GM19025 (cell line): ENCODE results near the gene TSSK6.

Experiments used
- ATAC-seq: cut with Tn5 transposase; IDR thresholded peaks from one replicate; pipeline ENCODE4 v1.9.1; 2021; ENCODE audit warnings: mild to moderate bottlenecking, low read depth, moderate library complexity; ENCODE audit not compliant: unreplicated experiment

The TSSK6 gene

DNA sequence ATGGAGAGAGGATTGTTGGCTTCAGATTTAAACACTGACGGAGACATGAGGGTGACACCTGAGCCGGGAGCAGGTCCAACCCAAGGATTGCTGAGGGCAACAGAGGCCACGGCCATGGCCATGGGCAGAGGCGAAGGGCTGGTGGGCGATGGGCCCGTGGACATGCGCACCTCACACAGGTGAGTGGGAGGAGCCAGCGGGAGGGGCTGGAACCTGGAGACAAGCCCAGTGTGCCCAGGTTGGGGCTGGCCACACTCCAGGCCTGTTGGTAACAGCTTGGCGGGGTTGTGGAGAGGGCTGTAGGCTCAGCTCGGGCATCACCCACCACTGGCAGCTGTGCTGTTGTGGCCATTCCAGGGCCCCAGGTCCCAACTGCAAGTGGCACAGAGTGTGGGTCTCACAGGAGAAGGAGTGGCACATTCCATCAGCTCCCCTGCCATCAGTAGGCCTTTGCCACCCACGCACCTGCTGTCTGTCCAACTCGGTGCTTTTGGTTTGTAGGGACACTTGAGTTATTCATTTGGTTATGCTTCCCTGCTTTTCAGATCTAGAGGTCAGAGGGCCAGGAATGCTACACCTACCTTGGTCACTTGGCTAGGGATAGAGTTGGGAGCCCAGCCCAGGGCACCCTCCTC lies 49.8 kb downstream of the TSSK6 start:
- no peak for ATAC-seq

DNA sequence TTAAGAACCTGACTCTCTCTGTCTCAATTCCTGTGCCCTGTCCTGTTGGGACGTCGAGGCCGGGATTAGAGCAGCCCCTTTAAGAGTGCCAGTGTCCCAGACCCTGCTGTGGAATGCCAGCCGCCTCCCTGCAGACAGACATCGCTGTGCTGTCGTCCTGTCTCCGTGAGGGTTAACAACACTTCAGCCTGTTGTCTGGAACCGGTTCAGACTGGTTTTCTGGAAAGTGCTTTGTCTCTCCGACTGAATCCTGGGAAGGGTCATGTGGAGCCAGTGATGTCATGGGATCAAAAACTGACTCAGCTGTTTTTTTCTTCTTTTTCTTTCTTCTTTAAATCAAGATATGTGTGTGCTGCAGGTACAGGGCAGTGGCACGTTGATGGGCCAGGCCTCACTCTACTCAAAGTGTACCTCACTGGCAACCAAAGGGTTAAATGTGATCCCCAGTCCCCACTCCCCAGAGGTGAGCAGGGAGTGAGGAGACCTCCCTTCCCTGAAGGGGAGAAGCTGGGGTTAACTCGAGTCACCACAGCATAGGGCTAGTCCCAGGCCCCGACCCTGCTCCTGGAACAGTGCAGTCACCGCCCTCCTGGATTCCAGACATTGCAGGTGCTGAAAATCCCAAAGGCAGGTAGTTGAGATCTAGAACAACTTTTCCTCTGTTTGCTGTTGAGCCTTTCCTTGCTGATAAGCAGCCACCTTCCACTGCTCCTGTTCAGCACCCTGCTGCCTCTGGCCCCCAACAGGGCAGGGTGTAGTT lies 50.8 kb downstream of the TSSK6 start:
- no peak for ATAC-seq
